Measurements from ENCODE around the gene SRPK3.
A peak's percentile ranks its signal among the peaks of the same experiment; 100 is the strongest.
"Not testable (repeated sequence)": the region's sequence is repeated elsewhere in the genome, so short reads cannot be mapped to it uniquely, and the experiment has no call there.

The SRPK3 gene, protein sequence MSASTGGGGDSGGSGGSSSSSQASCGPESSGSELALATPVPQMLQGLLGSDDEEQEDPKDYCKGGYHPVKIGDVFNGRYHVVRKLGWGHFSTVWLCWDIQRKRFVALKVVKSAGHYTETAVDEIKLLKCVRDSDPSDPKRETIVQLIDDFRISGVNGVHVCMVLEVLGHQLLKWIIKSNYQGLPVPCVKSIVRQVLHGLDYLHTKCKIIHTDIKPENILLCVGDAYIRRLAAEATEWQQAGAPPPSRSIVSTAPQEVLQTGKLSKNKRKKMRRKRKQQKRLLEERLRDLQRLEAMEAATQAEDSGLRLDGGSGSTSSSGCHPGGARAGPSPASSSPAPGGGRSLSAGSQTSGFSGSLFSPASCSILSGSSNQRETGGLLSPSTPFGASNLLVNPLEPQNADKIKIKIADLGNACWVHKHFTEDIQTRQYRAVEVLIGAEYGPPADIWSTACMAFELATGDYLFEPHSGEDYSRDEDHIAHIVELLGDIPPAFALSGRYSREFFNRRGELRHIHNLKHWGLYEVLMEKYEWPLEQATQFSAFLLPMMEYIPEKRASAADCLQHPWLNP

DNA sequence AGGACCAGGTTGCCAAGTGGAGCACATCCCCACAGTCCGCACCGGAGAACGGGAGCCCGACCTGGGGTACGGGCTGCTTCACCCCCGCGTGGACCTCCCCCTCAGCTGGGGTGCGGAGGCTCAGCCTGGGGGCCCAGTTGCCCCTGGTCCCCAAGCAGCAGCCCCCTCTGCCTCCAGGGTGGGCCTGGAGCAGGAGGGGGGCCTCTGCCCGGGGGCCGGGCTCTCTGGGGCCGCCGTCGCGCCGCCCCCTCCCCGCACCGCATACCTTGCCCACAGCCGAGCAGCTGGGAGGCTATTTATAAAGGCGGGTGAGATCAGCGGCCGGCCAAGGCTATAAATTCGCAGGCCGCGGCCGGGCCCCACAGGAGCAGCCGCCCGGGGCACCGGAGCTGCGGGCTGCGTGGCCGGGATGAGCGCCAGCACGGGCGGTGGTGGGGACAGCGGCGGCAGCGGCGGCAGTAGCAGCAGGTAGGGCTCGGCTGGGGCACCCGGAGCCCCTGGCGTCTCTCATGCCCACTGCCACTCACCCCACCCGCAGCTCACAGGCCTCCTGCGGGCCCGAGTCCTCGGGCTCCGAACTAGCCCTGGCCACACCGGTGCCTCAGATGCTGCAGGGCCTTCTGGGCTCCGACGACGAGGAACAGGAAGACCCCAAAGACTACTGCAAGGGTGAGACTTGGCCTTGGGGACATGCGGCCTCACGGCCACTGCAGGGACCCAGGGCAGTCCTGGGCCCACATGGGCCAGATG, at the start of gene SRPK3:
Gene SRPK3 (plus strand): TSS at position 364 of the 750 bp plus-strand sequence. CDS start 46 bp downstream, at position 410.
- DNase-seq (ENCODE audit: low spot score) = peak; percentile 71

DNA sequence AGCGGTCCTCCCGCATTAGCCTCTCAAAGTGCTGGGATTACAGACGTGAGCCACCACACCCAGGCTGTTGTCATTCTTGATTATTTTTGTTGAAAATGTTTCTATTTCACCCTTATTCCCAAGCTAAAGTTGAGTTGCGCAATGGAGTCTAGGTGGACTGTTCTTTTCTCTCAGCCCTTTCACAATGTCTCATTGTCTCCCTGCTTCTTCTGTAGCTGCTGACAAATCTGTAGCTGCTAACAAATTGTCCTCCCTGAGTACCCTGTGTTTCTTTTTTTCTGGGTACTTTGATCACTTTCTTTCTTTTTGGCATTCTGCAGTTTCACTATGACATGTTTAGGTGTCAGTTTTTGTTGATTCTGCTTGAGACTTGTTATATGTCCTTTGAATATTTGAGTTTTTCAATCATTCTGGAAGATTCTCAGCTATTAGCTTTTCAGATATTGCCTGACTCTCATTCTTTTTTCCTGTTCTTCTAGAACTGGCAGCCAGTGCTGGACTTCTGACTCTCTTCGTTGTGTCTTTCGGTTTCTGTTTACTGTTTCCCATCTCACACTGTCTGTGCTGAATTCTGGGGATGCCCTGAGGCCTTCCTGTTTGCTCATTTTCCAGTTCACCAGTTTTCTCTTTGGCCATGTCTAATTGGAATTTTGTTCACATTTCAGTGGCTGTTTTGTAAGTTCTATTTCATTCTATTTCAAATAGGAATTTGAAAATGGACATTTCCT, 49.6 kb upstream of the SRPK3 start:
- no peak for DNase-seq (ENCODE audit: low spot score)

DNA sequence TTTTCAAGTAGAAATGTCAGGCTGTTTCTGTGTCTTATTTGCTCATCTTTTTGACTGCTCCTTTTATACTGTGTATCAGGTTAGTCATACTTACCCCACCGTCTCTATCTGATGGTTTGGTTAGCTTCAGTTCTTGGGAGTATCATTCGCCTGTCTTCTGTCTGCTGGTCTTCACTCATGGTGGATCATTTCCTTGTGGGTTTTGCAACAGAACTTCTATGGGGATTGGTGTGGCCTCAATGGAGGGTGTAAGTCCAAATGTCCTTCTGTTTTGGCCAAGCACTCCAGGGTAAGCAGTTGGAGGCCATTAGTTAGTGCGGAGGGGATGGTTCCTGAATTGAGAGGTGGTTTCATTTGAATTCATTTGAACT, 49.0 kb upstream of the SRPK3 start:
- DNase-seq (ENCODE audit: low spot score) = no peak

DNA sequence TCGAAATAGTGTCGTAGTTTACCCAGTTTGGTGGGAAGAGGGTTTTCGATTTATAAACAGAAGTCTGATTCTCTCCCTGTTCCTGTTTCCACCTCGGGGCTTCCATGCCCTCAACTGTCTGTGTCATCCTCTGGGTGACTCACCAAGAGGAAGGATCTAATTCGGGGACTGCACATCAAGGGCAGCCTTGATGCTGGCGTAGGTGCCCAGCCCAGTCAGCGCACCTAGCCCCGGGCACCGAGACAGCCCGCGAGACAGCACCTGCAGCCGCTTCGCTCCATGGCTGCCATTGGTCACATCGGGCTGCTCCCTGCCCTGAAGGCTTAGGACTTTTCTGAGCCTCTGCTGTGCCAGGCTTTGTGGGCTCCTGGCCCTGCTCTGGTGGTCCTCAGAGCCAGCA, 48.4 kb upstream of the SRPK3 start:
- no peak for DNase-seq (ENCODE audit: low spot score)

- DNase-seq (ENCODE audit: low spot score) = no peak
These were observed 47.1 kb upstream of the SRPK3 start for GRCh38 chrX:153733651-153734240.

- no peak for DNase-seq (ENCODE audit: low spot score)
These were observed 46.0 kb upstream of the SRPK3 start for GRCh38 chrX:153734871-153735270.

- DNase-seq (ENCODE audit: low spot score) = no peak
These were observed 45.6 kb upstream of the SRPK3 start for GRCh38 chrX:153735274-153735673.

DNA sequence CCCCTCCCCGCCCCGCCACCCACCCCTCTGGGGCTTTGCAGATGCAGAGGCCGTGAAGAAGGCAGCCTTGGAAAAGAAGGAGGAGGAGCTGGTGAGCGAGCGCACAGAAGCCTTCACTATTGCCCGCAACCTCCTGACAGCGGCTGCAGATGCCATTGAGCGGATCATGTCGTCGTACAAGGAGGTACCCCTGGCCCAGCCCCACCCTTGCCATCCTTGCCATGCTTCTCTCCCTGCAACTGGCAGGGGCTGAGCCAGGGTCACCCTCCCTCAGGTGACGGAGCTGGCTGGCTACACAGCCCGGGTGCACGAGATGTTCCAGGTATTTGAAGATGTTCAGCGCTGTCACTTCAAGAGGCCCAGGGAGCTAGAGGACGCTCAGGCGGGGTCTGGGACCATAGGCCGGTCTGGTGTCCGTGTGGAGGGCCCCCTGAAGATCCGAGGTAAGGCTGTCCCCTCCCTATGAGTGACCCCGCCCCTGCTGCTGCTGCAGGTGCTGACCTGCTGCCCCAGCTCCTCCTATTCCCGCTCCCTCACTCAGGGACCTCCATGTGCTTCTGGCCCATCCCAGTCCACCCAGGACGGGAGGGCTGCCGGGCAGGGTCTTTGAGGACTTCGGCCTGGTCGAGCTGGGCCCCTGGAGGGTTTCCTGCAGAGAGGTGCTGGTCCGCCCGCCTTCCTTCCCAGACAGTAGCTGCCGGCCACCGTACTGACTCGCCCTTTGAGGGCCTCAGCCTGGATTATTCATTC, 44.6 kb upstream of the SRPK3 start:
- no peak for DNase-seq (ENCODE audit: low spot score)

DNA sequence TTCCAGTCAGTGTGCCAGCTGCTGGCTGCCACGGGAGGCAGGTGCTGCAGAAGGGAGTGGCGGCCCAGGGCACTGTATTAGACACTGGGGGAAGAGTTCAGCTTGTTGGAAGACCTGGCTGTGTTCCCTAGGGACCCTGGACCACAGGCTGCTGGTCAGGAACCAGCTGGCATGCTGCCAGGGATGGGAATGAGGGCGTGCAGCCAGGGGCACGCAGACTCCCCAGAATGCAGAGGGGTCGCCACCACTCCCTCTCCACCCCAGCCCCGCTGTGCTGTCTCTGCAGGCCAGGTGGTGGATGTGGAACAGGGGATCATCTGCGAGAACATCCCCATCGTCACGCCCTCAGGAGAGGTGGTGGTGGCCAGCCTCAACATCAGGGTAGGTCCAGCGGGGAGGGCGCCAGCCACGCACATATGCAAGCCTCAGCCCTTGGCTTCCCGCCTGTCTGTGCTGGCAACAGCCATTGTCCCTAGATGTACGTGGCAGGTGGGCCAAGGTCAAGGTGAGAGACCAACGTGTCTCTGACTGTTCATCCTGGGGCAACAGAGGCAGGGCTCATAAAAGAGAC, 43.9 kb upstream of the SRPK3 start:
- no peak for DNase-seq (ENCODE audit: low spot score)

- DNase-seq (ENCODE audit: low spot score) = no peak
These were observed 42.7 kb upstream of the SRPK3 start for GRCh38 chrX:153738056-153738605.

DNA sequence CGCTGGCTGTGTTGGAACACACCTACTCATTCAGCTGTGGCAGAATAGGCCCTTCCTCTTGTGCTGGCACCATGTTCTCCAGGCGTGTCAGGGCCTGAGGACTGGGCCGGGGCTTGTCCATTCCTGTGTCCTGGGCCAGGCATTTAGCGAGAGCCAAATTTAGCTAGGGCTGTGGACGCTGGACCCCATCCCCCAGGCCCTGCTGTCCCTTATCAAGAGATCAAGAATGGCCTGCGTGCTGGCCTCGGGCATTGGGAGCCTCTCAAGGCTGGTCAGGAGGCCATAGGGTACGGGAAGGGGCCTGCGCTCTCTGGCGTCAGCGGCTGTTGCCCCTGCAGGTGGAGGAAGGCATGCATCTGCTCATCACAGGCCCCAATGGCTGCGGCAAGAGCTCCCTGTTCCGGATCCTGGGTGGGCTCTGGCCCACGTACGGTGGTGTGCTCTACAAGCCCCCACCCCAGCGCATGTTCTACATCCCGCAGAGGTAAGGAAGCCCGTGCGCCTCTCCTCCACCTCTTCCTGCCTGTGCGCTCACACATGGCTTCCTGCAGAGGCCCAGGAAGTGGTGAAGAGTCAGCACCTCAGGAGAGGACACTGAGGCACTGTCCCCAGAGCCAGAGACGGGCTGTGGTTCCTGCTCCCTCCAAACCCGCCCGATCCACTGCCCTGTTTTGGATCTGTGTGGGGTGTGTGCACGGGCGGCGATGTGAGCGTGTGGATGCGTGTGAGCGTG, 40.9 kb upstream of the SRPK3 start:
- DNase-seq (ENCODE audit: low spot score) = no peak

GRCh38 chrX:153740631-153741222, 40.1 kb upstream of the SRPK3 start:
- no peak for DNase-seq (ENCODE audit: low spot score)

GRCh38 chrX:153741446-153741845, 39.4 kb upstream of the SRPK3 start:
- DNase-seq (ENCODE audit: low spot score) = no peak

GRCh38 chrX:153742111-153742510, 38.7 kb upstream of the SRPK3 start:
- DNase-seq (ENCODE audit: low spot score) = not testable (repeated sequence)

DNA sequence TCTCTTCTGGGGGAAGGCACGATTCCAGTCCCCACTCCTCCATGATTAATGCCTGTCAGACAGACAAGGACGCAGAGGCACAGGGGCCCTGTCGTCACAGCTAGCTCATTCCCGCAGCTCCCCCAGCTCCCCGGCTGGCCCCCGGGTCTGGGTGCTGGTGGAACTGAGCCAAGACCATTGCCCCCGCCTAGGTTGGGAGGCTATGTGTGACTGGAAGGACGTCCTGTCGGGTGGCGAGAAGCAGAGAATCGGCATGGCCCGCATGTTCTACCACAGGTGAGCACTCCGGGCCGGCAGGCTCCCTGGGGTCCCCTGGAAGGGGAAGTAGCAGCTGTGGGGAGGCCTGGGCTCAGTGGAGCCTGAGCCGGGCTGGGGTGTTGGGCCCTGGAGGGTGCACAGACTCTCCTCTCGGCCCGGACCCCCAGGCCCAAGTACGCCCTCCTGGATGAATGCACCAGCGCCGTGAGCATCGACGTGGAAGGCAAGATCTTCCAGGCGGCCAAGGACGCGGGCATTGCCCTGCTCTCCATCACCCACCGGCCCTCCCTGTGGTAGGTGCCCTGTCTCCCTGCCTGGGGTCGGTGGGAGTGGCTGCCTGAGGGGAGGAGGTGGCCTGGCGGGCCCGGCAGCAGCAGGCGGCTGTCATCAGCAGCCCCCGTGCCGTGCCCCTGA, 37.9 kb upstream of the SRPK3 start:
- not testable (repeated sequence) for DNase-seq (ENCODE audit: low spot score)

- DNase-seq (ENCODE audit: low spot score) = peak; percentile 23
These were observed 37.2 kb upstream of the SRPK3 start for GRCh38 chrX:153743468-153744209.

DNA sequence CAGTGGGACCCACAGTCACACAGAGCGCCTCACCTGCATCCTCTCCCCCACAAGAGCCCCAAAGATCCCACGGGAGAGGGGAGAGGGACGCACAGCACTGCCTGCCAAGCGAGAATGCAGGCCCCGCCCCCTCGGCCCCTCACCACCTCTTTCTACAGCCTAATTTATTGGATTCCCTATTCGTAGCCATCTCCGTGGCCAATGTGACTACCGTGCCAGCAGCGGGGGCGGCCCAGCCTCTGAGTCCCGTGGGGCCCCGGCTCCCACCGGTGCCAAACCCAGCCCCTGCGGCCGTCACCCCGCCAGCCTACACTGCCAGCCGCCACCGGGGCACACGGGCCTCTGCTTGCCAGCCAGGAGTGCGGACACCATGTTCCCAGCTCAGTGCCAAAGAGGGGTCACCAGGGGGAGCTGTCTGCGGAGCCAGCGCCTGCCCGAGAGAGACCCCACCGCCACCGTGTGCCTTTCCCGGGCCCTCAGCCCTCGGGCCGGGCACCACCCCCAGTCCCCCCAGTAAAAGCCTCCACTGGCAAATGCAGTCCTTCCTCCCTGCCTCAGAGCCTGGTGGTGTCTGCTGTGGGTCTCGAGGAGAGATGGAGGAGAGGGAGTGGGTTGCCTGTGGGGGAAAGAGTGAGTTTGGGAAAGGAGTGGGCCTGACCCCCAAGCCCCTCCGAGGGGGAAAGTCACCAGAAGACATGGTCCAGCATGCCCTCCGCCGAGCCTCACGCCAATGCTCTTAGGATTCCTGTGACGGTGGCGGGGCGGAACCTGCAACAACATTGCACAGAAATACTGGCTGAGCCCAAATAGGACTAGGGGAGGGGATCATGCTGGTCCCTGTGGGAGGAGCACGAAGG, 36.4 kb upstream of the SRPK3 start:
- DNase-seq (ENCODE audit: low spot score) = no peak

Data from AG08396 (cell line).